ENCODE data around the gene S100G.

DNA sequence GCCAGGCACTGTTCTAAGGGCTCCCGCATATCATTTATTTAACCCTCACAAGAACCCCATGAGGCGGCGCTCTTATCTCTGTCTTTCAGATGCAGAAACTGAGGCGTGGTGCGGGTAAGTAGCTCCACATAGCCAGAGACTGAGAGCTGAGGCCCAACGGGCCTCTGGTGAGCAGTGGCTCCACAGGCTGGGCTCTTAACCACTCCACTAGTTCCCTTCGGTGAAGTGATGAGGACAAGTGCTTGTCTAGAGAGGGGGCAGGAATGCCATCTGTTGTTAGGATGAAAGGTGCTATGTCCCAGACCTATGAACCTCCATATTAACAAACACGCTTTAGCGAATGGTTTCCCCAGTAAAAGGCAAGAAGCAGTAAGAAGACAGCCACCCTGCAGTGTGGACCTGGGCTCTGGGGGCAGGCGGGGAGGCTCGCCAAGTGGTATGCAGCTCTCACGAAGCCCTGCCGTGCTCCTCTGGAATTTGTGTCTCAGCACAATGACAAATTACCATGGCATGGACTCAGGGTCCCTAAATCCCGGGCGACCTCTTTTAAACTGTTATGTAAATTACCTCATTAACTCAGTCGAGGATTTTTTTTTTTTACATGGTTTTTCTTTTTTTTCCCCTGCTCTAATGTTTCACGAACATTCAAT is 20.9 kb upstream of the S100G start:
- TF ChIP-seq, protein P1, sequence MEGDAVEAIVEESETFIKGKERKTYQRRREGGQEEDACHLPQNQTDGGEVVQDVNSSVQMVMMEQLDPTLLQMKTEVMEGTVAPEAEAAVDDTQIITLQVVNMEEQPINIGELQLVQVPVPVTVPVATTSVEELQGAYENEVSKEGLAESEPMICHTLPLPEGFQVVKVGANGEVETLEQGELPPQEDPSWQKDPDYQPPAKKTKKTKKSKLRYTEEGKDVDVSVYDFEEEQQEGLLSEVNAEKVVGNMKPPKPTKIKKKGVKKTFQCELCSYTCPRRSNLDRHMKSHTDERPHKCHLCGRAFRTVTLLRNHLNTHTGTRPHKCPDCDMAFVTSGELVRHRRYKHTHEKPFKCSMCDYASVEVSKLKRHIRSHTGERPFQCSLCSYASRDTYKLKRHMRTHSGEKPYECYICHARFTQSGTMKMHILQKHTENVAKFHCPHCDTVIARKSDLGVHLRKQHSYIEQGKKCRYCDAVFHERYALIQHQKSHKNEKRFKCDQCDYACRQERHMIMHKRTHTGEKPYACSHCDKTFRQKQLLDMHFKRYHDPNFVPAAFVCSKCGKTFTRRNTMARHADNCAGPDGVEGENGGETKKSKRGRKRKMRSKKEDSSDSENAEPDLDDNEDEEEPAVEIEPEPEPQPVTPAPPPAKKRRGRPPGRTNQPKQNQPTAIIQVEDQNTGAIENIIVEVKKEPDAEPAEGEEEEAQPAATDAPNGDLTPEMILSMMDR (conservative IDR thresholded peaks at IDR 0.05): no peak
- TF ChIP-seq EZH2 (IDR thresholded peaks at IDR 0.05; ENCODE audit: low read depth): no peak

Measured in PC-9 (cell line).